HG03039 (cell line): ENCODE measurements around the gene ESYT1.
A peak's percentile ranks its signal among the peaks of the same experiment; 100 is the strongest.

Experiments
- ATAC-seq: cut with Tn5 transposase; IDR thresholded peaks from one replicate; pipeline ENCODE4 v1.9.1; 2021; ENCODE audit warnings: mild to moderate bottlenecking, moderate library complexity; ENCODE audit not compliant: unreplicated experiment

Gene ESYT1

DNA sequence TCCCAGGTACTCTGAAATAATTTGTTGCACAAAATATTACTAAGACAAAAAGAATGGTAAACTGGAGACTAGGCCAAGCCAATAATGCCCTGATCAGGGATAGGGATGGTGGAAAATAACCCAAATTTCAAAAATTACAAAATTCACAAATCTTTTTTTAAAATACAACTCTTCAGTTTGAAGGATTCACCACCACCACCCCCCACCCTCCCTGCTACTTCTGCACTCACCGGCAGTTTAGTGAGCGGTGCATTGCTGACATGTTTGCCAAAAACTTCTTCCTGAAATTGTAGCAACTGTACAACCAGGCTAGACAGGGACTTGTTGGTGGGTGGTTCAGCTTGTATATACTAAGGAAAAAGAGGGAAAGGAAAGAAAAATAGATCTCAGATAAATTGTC, 58.9 kb downstream of the ESYT1 start:
- ATAC-seq: no peak

DNA sequence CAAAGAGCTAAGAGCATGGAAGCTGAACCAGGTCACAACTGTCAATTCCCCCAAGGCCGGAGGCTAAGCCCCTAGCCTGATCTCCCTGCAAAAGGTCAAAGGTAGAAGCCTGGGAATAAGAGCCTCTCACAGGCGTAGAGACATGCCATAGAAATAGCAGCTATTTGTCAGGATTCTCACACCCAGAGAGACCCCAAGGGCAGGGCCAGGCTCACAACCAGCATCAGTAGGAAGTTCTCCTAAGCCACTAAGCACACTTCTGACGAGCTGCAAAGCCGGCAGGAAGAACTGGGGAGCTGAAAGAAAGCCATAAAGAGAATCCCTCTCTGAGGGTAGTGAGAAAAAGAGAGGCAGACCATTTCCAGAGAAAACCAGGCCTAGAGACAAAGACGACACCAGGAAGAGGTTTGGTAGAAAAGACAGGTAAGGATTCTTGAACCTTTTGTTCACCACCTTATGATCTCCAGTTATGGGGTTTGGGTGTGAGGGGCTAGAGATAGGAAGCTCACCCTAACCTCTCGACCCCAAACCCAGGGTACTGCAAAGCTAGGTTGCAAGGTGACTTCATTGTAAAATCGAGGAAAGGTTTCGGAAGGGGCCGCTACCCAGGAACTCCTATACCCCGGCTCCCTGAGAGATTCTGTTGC, 60.2 kb downstream of the ESYT1 start:
- ATAC-seq: no peak

DNA sequence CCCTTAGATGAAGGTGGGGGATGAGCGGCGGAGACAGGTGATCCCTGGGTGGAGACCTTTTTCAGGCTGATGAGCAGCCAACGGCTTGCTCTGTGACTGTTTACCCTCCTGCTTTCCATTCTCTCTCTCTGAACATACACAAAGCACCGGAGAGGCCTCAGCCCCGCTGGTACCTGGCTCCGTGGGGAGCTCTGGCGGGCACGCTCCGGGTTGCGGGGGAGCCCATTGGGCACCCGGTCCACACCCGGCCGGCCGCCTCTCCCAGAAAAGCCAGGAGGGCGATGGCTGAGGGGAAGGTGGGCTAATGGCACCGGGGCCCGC, 60.7 kb downstream of the ESYT1 start:
- no peak for ATAC-seq

DNA sequence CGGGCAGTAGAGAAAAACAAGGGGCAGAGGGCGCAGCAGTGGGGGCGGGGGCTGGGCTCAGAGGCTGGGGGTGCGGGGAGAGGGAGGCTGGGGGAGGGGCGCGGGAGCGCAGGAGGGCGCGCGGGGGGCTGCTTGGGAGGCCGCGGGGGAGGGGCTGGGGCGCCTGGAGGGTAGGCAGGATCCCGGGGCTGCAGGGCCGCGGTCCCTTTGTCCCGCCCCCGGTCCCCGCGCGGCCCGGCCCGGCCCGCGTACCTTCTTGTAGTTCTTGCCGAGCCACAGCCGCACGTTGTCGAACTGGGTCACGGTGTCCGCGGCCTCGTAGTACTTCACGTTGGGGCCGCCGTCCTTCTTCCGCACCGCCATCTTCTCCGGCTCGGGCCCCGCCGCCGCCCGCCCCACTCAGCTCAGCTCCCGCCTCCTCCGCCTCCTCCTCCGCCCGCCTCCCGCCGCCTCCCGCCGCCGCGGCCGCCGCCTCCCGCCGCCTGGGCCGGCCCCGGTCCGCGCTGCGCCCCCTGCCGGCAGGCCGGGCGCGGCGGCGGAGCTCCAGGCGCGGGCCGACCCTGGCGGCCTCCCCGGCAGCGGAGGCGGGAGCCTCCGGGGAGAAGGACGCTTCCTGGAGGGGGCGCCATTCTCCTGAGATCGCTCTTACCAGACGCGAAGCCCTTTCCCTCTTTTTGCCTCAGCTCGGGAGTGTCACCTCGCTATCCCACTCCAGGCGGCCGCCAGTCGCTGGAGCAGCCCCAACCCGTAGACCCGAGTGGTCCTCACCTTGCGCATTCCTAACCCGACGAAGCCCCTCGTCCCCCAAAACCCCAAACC, 61.2 kb downstream of the ESYT1 start, which contains the start of gene SMARCC2:
Gene SMARCC2 (minus strand): TSS at position 385 of the 819 bp plus-strand sequence. CDS start 22 bp downstream, at position 363.
- peak; percentile 68 for ATAC-seq

DNA sequence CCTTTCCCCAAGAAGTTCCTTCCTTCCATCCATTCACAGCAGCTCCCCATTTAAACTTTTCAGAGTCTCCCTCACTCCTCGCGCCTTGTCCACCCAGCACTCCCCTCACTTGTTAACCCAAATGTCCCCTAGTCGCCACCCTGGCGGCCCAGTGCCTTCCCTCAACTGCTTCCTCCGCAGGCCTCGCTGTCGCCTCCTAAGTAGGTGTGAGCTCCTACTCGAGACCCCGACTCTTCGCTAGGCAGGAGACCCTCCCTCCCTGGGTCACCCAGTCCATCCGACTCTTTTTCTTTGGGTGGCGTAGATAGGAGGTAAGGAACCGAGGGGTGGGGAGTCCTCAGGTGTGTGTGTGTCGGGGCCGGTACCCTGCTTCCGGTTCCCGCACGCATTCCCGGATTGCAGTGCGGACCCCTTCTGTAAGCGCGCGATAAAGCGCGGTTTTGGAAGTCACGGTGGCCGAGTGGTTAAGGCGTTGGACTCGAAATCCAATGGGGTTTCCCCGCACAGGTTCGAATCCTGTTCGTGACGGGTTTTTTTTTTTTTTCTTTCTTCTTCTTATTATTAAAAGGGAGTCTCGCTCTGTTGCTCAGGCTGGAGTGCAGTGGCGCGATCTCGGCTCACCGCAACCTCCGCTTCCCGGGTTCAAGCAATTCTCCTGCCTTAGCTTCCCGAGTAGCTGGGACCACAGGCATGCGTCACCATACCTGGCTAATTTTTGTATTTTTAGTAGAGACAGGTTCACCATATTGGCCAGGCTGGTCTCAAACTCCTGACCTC, 62.0 kb downstream of the ESYT1 start:
- peak; percentile 34 for ATAC-seq

- ATAC-seq: no peak
Measured at GRCh38 chr12:56190695-56191155, 62.7 kb downstream of the ESYT1 start.

GRCh38 chr12:56192582-56192981, 64.5 kb downstream of the ESYT1 start:
- ATAC-seq: no peak

GRCh38 chr12:56193025-56193578, 65.0 kb downstream of the ESYT1 start:
- no peak for ATAC-seq
